ENCODE data around the gene TBC1D8. TPM values are rescaled to one million over a fixed set of nuclear protein-coding genes. Genes with fewer than 3 reads are reported as not detected.

Gene TBC1D8
- total RNA-seq, 2 donors from 2014 or later = 0.45 to 0.95 TPM

DNA sequence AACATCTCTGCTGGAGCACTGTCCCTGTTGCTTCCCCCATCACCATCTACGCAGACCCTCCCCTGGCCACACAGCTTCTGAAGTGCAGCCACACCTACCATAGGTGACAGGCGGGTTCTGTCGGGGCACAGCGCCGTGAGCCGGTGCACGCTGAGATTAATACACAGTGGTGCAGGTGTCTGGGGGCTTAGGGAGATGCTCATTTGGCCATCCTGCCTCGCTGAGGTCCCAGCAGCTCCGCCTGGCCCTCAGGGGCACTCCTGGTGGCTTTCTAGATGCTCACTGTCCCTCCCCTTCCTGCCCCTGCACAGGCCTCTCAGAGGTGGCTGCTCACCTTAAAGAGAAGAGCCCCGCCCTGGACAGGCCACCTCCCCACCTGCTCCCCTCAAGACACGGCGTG, 168.0 kb downstream of the TBC1D8 start:
- no peaks in the 10 kb centered on the region for H3K36me3 Mint-ChIP-seq (ENCODE audit: low read depth)
- H3K27me3 Mint-ChIP-seq = no peaks in the 10 kb centered on the region
- H3K9me3 Mint-ChIP-seq = no peaks in the 10 kb centered on the region

DNA sequence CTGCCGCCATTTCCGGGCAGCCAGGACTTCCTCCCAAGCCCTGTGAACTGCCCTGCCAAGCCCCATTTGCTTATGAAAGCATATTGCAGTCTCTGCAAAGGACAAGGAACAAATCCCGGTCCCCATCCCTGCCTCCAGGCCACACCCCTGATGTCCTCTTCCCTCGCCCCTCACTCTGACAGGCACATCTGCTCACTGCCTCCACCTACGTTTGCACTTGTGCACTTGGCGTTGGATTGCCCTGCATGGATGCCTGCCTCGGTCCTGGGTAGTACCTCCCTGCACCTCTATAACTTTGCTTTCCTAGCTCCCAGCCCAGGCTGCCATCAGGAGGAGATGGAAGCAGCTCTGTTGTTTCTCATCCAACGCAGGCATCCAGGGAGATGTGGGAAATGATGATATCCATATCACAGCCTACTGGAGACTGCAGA, 168.7 kb downstream of the TBC1D8 start:
- ATAC-seq (replicated peaks) = no peak
- Mint-ChIP-seq H3K36me3 (ENCODE audit: low read depth) (no peaks in the 10 kb centered on the region), H3K4me1 (peaks cover 5% of the 10 kb centered on the region), H3K27ac (no peak overlapping the region), H3K4me3 (no peak overlapping the region), H3K9me3 (no peaks in the 10 kb centered on the region), H3K27me3 (no peaks in the 10 kb centered on the region)

More for the DNA sequence above, 168.0 kb downstream of the TBC1D8 start:
- no peak overlapping the region for H3K4me3 Mint-ChIP-seq
- H3K4me1 Mint-ChIP-seq = peaks cover 5% of the 10 kb centered on the region
- no peak for ATAC-seq (replicated peaks)
- H3K27ac Mint-ChIP-seq = no peak overlapping the region

- ATAC-seq (replicated peaks) = no peak
- no peak overlapping the region for H3K27ac Mint-ChIP-seq
- H3K9me3 Mint-ChIP-seq = no peaks in the 10 kb centered on the region
- H3K27me3 Mint-ChIP-seq = no peaks in the 10 kb centered on the region
- no peak overlapping the region for H3K4me3 Mint-ChIP-seq
- H3K36me3 Mint-ChIP-seq (ENCODE audit: low read depth) = no peaks in the 10 kb centered on the region
- H3K4me1 Mint-ChIP-seq = peaks cover 5% of the 10 kb centered on the region
These were observed 170.2 kb downstream of the TBC1D8 start for GRCh38 chr2:100981011-100981410.

GRCh38 chr2:100980046-100980445, 171.1 kb downstream of the TBC1D8 start:
- ATAC-seq (replicated peaks) = no peak
- H3K4me1 Mint-ChIP-seq = peaks cover 4% of the 10 kb centered on the region
- H3K4me3 Mint-ChIP-seq = no peak overlapping the region
- no peaks in the 10 kb centered on the region for H3K9me3 Mint-ChIP-seq
- H3K36me3 Mint-ChIP-seq (ENCODE audit: low read depth) = no peaks in the 10 kb centered on the region
- H3K27me3 Mint-ChIP-seq = no peaks in the 10 kb centered on the region
- no peak overlapping the region for H3K27ac Mint-ChIP-seq

GRCh38 chr2:100978582-100979191, 172.5 kb downstream of the TBC1D8 start:
- no peaks in the 10 kb centered on the region for H3K4me1 Mint-ChIP-seq
- H3K9me3 Mint-ChIP-seq = no peaks in the 10 kb centered on the region
- no peaks in the 10 kb centered on the region for H3K36me3 Mint-ChIP-seq (ENCODE audit: low read depth)
- ATAC-seq (replicated peaks) = peak; percentile 74
- H3K4me3 Mint-ChIP-seq = peak overlapping the region; percentile 56
- peak overlapping the region; percentile 66 for H3K27ac Mint-ChIP-seq
- H3K27me3 Mint-ChIP-seq = no peaks in the 10 kb centered on the region

DNA sequence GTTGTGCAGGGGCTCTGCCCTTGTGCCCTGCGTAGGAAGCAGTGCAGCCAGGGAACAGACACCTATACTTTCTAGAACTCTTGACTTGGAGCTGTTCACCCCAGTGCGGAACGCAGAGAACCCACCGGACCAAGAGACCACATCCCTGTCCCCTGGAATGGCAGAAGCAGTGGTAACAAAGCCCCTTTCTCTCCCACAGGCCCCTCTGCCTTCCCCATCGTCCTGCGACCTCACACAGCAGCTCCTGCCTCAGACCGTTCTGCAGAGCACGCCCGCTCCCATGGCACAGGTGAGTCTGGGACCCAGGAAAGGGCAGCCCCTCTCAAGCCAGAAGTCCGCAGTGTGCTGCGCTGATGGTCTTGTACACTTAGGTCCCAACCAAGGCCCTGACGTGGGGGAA, 173.7 kb downstream of the TBC1D8 start:
- Mint-ChIP-seq H3K27me3 (no peaks in the 10 kb centered on the region), H3K4me1 (no peaks in the 10 kb centered on the region), H3K27ac (no peak overlapping the region), H3K36me3 (ENCODE audit: low read depth) (no peaks in the 10 kb centered on the region), H3K4me3 (no peak overlapping the region), H3K9me3 (no peaks in the 10 kb centered on the region)
- no peak for ATAC-seq (replicated peaks)

GRCh38 chr2:100976645-100977391, 174.4 kb downstream of the TBC1D8 start:
- Mint-ChIP-seq H3K36me3 (ENCODE audit: low read depth) (no peaks in the 10 kb centered on the region), H3K4me1 (no peaks in the 10 kb centered on the region), H3K4me3 (peak overlapping the region; percentile 13), H3K27ac (peak overlapping the region; percentile 39), H3K9me3 (no peaks in the 10 kb centered on the region), H3K27me3 (no peaks in the 10 kb centered on the region)
- peak; percentile 69 for ATAC-seq (replicated peaks)

- Mint-ChIP-seq H3K36me3 (ENCODE audit: low read depth) (no peaks in the 10 kb centered on the region), H3K4me1 (no peaks in the 10 kb centered on the region), H3K27me3 (no peaks in the 10 kb centered on the region), H3K4me3 (no peak overlapping the region), H3K27ac (no peak overlapping the region), H3K9me3 (no peaks in the 10 kb centered on the region)
- no peak for ATAC-seq (replicated peaks)
These were observed 175.1 kb downstream of the TBC1D8 start for GRCh38 chr2:100976061-100976460.

DNA sequence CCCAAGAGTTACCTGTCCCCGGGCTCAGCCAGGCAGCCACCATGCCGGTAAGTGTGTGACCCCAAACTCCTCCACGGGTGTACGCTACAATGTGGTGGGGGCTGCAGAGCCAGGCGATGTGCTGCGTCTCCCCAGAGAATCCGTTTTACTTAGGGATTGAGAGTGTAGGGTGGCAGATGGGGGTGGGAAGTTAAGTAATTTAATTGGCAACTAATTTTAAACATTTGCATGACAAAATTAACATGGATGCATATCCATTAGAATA, 175.7 kb downstream of the TBC1D8 start:
- ATAC-seq (replicated peaks) = no peak
- Mint-ChIP-seq H3K9me3 (no peaks in the 10 kb centered on the region), H3K36me3 (ENCODE audit: low read depth) (no peaks in the 10 kb centered on the region), H3K27me3 (no peaks in the 10 kb centered on the region), H3K4me1 (no peaks in the 10 kb centered on the region), H3K4me3 (no peak overlapping the region), H3K27ac (no peak overlapping the region)

- Mint-ChIP-seq H3K4me3 (no peak overlapping the region), H3K36me3 (ENCODE audit: low read depth) (no peaks in the 10 kb centered on the region), H3K27me3 (no peaks in the 10 kb centered on the region), H3K9me3 (no peaks in the 10 kb centered on the region), H3K4me1 (no peaks in the 10 kb centered on the region), H3K27ac (no peak overlapping the region)
- no peak for ATAC-seq (replicated peaks)
These were observed 176.3 kb downstream of the TBC1D8 start for GRCh38 chr2:100974712-100975520.

- no peaks in the 10 kb centered on the region for H3K9me3 Mint-ChIP-seq
- ATAC-seq (replicated peaks) = no peak
- no peaks in the 10 kb centered on the region for H3K36me3 Mint-ChIP-seq (ENCODE audit: low read depth)
- H3K27ac Mint-ChIP-seq = no peak overlapping the region
- no peaks in the 10 kb centered on the region for H3K27me3 Mint-ChIP-seq
- H3K4me3 Mint-ChIP-seq = no peak overlapping the region
- H3K4me1 Mint-ChIP-seq = no peaks in the 10 kb centered on the region
These were observed 178.7 kb downstream of the TBC1D8 start for GRCh38 chr2:100972452-100972851.

- H3K9me3 Mint-ChIP-seq = no peaks in the 10 kb centered on the region
- no peak overlapping the region for H3K27ac Mint-ChIP-seq
- no peak for ATAC-seq (replicated peaks)
- H3K27me3 Mint-ChIP-seq = no peaks in the 10 kb centered on the region
- no peaks in the 10 kb centered on the region for H3K4me1 Mint-ChIP-seq
- H3K36me3 Mint-ChIP-seq (ENCODE audit: low read depth) = no peaks in the 10 kb centered on the region
- no peak overlapping the region for H3K4me3 Mint-ChIP-seq
These were observed 180.0 kb downstream of the TBC1D8 start for GRCh38 chr2:100971221-100971620.

GRCh38 chr2:100969998-100970397, 181.2 kb downstream of the TBC1D8 start:
- Mint-ChIP-seq H3K4me1 (no peaks in the 10 kb centered on the region), H3K36me3 (ENCODE audit: low read depth) (no peaks in the 10 kb centered on the region), H3K4me3 (no peak overlapping the region), H3K27ac (no peak overlapping the region), H3K27me3 (no peaks in the 10 kb centered on the region), H3K9me3 (no peaks in the 10 kb centered on the region)
- ATAC-seq (replicated peaks) = no peak

- no peaks in the 10 kb centered on the region for H3K9me3 Mint-ChIP-seq
- H3K4me1 Mint-ChIP-seq = no peaks in the 10 kb centered on the region
- H3K4me3 Mint-ChIP-seq = no peak overlapping the region
- no peaks in the 10 kb centered on the region for H3K27me3 Mint-ChIP-seq
- no peak overlapping the region for H3K27ac Mint-ChIP-seq
- no peak for ATAC-seq (replicated peaks)
- H3K36me3 Mint-ChIP-seq (ENCODE audit: low read depth) = no peaks in the 10 kb centered on the region
These were observed 182.7 kb downstream of the TBC1D8 start for GRCh38 chr2:100968146-100969145.
